Breast epithelium (tissue), 3 donors: ENCODE measurements around the gene BRINP2.

ENCODE experiments used
- CTCF ChIP-seq, 3 donors: fragments of 450-650 bp; IDR thresholded peaks; one replicate each; pipeline ENCODE4 v1.5.1; 2016 to 2017; ENCODE audit warnings: antibody characterized with exemption in 3 of 3, mild to moderate bottlenecking in 3 of 3, moderate library complexity in 3 of 3
- POLR2A ChIP-seq: fragments of 450-650 bp; IDR thresholded peaks from one replicate; pipeline ENCODE4 v1.6.1; 2016; ENCODE audit warnings: antibody characterized with exemption, mild to moderate bottlenecking, moderate library complexity

GRCh38 chr1:177206831-177207355 lies 36.1 kb downstream of the BRINP2 start:
- TF ChIP-seq CTCF (IDR thresholded peaks at IDR 0.05) (no peak), POLR2A (no peak)
